GM23248 (cell line): ENCODE data around the gene RBM10. TPM values are rescaled to one million over a fixed set of nuclear protein-coding genes. Genes with fewer than 3 reads are reported as not detected.

ENCODE experiments used
- DNase-seq: peaks from one replicate; pipeline ENCODE4 v3.0.0-alpha.2; 2015
- H2AFZ ChIP-seq: fragments of 200-600 bp; sonication (generic); 2 replicates; pipeline ENCODE4 v1.6.1; 2016; ENCODE audit warnings: antibody characterized with exemption
- H3F3A ChIP-seq: fragments of 200-600 bp; sonication (generic); 2 replicates; pipeline ENCODE4 v1.6.1; 2016; ENCODE audit warnings: mild to moderate bottlenecking, antibody characterized with exemption, mixed run types; ENCODE audit not compliant: insufficient read depth
- H3K27ac ChIP-seq: fragments of 200-600 bp; sonication (generic); 2 replicates; pipeline ENCODE4 v1.5.1; 2016; ENCODE audit warnings: mild to moderate bottlenecking
- H3K27me3 ChIP-seq: fragments of 200-600 bp; sonication (generic); replicated peaks from 2 replicates; pipeline ENCODE4 v1.6.1; 2016; ENCODE audit warnings: mild to moderate bottlenecking; ENCODE audit not compliant: insufficient read depth
- H3K36me3 ChIP-seq: fragments of 200-600 bp; sonication (generic); 2 replicates; pipeline ENCODE4 v1.6.1; 2016; ENCODE audit warnings: low read depth, mild to moderate bottlenecking
- H3K4me1 ChIP-seq: fragments of 200-600 bp; sonication (generic); 2 replicates; pipeline ENCODE4 v1.6.1; 2016; ENCODE audit warnings: mild to moderate bottlenecking; ENCODE audit not compliant: insufficient read depth
- H3K4me2 ChIP-seq: fragments of 200-600 bp; sonication (generic); one replicate; pipeline ENCODE4 v1.6.1; 2016; ENCODE audit warnings: mild to moderate bottlenecking; ENCODE audit not compliant: unreplicated experiment
- H3K4me3 ChIP-seq: fragments of 200-600 bp; sonication (generic); 2 replicates; pipeline ENCODE4 v1.5.1; 2016; ENCODE audit warnings: mild to moderate bottlenecking
- H3K79me2 ChIP-seq: fragments of 200-600 bp; sonication (generic); 2 replicates; pipeline ENCODE4 v1.6.1; 2016; ENCODE audit warnings: mild to moderate bottlenecking; ENCODE audit not compliant: insufficient read depth
- H3K9ac ChIP-seq: fragments of 200-600 bp; sonication (generic); 2 replicates; pipeline ENCODE4 v1.6.1; 2016; ENCODE audit warnings: mild to moderate bottlenecking
- H3K9me2 ChIP-seq: fragments of 200-600 bp; sonication (generic); 2 replicates; pipeline ENCODE4 v1.6.1; 2016; ENCODE audit warnings: mixed run types, mild to moderate bottlenecking, moderate library complexity; ENCODE audit not compliant: insufficient read depth
- H3K9me3 ChIP-seq: fragments of 200-600 bp; sonication (generic); one replicate; pipeline ENCODE4 v1.6.1; 2017; ENCODE audit warnings: low read depth
- H4K20me1 ChIP-seq: fragments of 200-600 bp; sonication (generic); 2 replicates; pipeline ENCODE4 v1.6.0; 2016; ENCODE audit not compliant: insufficient read depth
- EZH2 ChIP-seq: fragments of 200-600 bp; sonication (generic); IDR thresholded peaks from 2 replicates; pipeline ENCODE4 v1.6.1; 2018; ENCODE audit warnings: antibody characterized with exemption, mild to moderate bottlenecking; ENCODE audit not compliant: insufficient read depth, poor library complexity, severe bottlenecking
- EZH2phosphoT487 ChIP-seq: fragments of 200-600 bp; sonication (generic); IDR thresholded peaks from 2 replicates; pipeline ENCODE4 v1.6.1; 2018; ENCODE audit warnings: antibody characterized with exemption, moderate library complexity, mild to moderate bottlenecking, low read depth; ENCODE audit not compliant: insufficient read depth
- WGBS, 2 experiments: methylation state at CpG; one replicate each; pipeline ENCODE4 v1.1.6; 2015 to 2017; ENCODE audit warnings: low lambda C conversion rate in 2 of 2, low coverage in 1 of 2; ENCODE audit errors: missing lambda C conversion rate in 2 of 2; 5-methylcytosine and 5-hydroxymethylcytosine counted together
- in situ Hi-C: fragments of 300-500 bp; cut with MboI; formaldehyde crosslinking; loops from 2 replicates; pipeline ENCODE4 v1.15.0; 2020
- polyA plus RNA-seq: library from polyadenylated mRNA; unstranded; fragments of >200 nt; fragmentation: Nextera tagmentation; extraction: Ambion mirVana; gene quantifications from 2 replicates; pipeline ENCODE4 v1.2.1, GENCODE V29; 2016
- total RNA-seq: library from RNA; depleted of rRNA; stranded (reverse); fragments of >200 nt; shearing (Covaris generic); gene quantifications from 2 replicates; pipeline ENCODE4 v1.2.3, GENCODE V29; 2014

The RBM10 gene
- total and polyA plus RNA-seq, 2 experiments from 2014 or later, result 30.6 to 40.1 TPM

DNA sequence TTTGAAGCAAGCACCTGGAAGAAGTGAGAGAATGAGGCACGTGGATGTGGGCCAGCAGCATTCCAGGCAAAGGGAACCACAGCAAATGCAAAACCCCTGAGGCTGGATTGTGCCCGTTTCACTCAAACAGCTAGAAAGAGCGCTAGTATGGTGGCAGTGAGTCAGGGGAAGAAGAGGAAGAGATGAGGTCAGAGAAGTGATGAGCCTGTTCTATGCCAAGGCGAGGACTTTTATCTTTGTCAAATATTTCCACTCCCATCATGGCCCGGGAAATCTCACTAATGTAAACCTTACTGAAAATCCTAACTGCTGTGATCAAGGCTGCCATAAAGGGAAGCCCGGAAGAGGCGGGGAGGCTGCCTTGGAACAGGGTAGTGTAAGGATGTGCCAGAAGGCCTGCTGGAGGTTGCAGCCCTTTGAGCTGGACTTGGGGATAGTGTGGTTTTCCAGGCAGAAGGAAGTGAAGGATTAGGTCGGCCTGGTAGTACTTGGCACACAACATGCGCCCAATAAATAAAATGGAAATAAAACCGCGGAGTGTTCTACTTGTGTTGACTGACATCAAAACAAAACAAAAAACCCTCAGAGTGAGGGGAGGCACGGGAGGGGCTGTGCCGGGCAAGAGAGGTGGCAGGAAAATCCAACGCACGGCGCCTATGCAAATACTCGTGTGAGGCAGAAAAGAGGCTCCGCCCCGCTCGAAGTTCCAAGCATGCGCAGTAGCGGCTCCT, 72.3 kb downstream of the RBM10 start:
- peaks cover 36% of the 10 kb centered on the region for H3F3A ChIP-seq
- H3K36me3 ChIP-seq, result no peaks in the 10 kb centered on the region; the same call in 1 of the 2 replicates
- no peaks in the 10 kb centered on the region for H3K27me3 ChIP-seq
- H3K9ac ChIP-seq, result peak overlapping the region; percentile 89
- peak overlapping the region; percentile 99 for H3K27ac ChIP-seq
- H3K4me2 ChIP-seq, result peak overlapping the region; percentile 86
- H3K4me3 ChIP-seq, result peak overlapping the region; percentile 64
- WGBS, 2 experiments, result 1% methylated on average over 22 of the region's 22 CpGs
- H4K20me1 ChIP-seq, result no peaks in the 10 kb centered on the region
- H3K4me1 ChIP-seq, result peaks cover 25% of the 10 kb centered on the region
- in situ Hi-C loops, result loop anchor here (25.0 kb wide), 1 partner anchor 170 kb away; no protein-coding TSS in a partner anchor
- TF ChIP-seq EZH2phosphoT487, result no peak
- no peak for TF ChIP-seq EZH2
- H3K79me2 ChIP-seq, result peaks cover 38% of the 10 kb centered on the region
- H3K9me2 ChIP-seq, result no peaks in the 10 kb centered on the region
- peak; percentile 86 for DNase-seq
- no peaks in the 10 kb centered on the region for H3K9me3 ChIP-seq
- 0 out of 2 replicates have a peak overlapping the region, but pooled peaks have one; percentile 52 for H2AFZ ChIP-seq

- Histone ChIP-seq H3K79me2 (peaks cover 39% of the 10 kb centered on the region), H3K9me2 (no peaks in the 10 kb centered on the region), H3K4me3 (peak overlapping the region; percentile 85), H3K9me3 (no peaks in the 10 kb centered on the region), H3F3A (peaks cover 31% of the 10 kb centered on the region), H3K4me2 (peak overlapping the region; percentile 72), H3K9ac (peak overlapping the region; percentile 100), H3K4me1 (peaks cover 25% of the 10 kb centered on the region), H2AFZ (peak overlapping the region; percentile 73), H3K36me3 (no peaks in the 10 kb centered on the region; the same call in 1 of the 2 replicates), H3K27ac (peak overlapping the region; percentile 99), H4K20me1 (no peaks in the 10 kb centered on the region), H3K27me3 (no peaks in the 10 kb centered on the region)
- WGBS, 2 experiments, result 1 to 3% methylated on average over 19 to 25 of the region's 31 CpGs
- DNase-seq, result peak; percentile 97
- in situ Hi-C loops, result loop anchor here (25.0 kb wide), 1 partner anchor 169 kb away; no protein-coding TSS in a partner anchor
- TF ChIP-seq EZH2phosphoT487 (no peak), EZH2 (no peak)
Observed at GRCh38 chrX:47217852-47218279, 72.8 kb downstream of the RBM10 start.

GRCh38 chrX:47218280-47218919, 73.4 kb downstream of the RBM10 start, which contains the start of gene CDK16:
Gene CDK16 (plus strand): TSS chrX:47218681. CDS start chrX:47223558, 4,877 bp downstream.
- peak within 1 kb of the TSS; percentile 100 for H3K9ac ChIP-seq
- in situ Hi-C loops, result loop anchor here (25.0 kb wide), 1 partner anchor 169 kb away; no protein-coding TSS in a partner anchor
- peaks cover 25% of the 10 kb centered on the region for H3K4me1 ChIP-seq
- peak within 1 kb of the TSS; percentile 73 for H2AFZ ChIP-seq
- WGBS, 2 experiments, result 0 to 1% methylated on average over 10 to 32 of the region's 61 CpGs
- H3K9me2 ChIP-seq, result no peaks in the 10 kb centered on the region
- H3K27ac ChIP-seq, result peak within 1 kb of the TSS; percentile 99
- peak within 1 kb of the TSS; percentile 85 for H3K4me3 ChIP-seq
- H3K27me3 ChIP-seq, result no peaks in the 10 kb centered on the region
- H3K9me3 ChIP-seq, result no peaks in the 10 kb centered on the region
- H3K4me2 ChIP-seq, result peak within 1 kb of the TSS; percentile 86
- peaks cover 39% of the 10 kb centered on the region for H3K79me2 ChIP-seq
- peak; percentile 78 for DNase-seq
- no peak for TF ChIP-seq EZH2phosphoT487
- no peak for TF ChIP-seq EZH2
- peaks cover 26% of the 10 kb centered on the region for H3F3A ChIP-seq
- no peaks in the 10 kb centered on the region for H4K20me1 ChIP-seq
- no peaks in the 10 kb centered on the region for H3K36me3 ChIP-seq
